ENCODE data around the gene ZBTB8OS.
"Not testable (repeated sequence)": the region's sequence is repeated elsewhere in the genome, so short reads cannot be mapped to it uniquely, and the experiment has no call there.

ZBTB8OS gene

GRCh38 chr1:32647308-32648134 lies 2.8 kb downstream of the ZBTB8OS start:
- DNase-seq = peak; percentile 9 to 31

- DNase-seq = no peak
Measured at GRCh38 chr1:32644426-32644825, 5.9 kb downstream of the ZBTB8OS start.

GRCh38 chr1:32642292-32642827 lies 8.0 kb downstream of the ZBTB8OS start:
- not testable (repeated sequence) for DNase-seq

DNA sequence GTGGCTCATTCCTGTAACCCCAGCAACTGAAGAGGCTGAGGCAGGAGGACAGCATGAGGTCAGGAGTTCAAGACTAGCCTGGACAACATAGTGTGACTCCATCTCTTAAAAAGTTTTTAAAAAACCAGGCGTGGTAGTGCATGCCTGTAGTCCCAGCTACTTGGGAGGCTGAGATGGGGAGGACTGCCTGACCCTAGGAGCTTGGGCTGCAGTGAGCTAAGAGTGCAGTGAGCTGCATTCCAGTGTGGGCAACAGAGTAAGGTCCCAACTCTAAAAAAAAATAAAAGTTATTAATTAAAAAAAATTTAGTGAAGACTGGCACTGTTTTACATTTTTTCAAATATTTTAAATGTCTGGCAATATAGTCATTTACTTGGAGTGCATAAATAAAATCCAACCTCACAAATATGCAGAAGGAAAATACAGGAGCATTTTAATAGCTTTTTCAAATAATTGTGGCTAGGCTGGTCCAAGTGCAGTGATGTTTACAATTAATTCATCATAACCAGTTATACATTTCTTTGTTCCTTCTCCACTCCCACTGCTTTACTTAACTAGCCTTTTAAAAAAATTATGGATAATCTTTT lies 10.8 kb downstream of the ZBTB8OS start:
- DNase-seq = no peak

- no peak for DNase-seq
Measured at GRCh38 chr1:32636914-32637645, 13.3 kb downstream of the ZBTB8OS start.

GRCh38 chr1:32635508-32636277 lies 14.7 kb downstream of the ZBTB8OS start:
- no peak for DNase-seq

GRCh38 chr1:32632829-32633228 lies 17.5 kb downstream of the ZBTB8OS start:
- no peak for DNase-seq

- DNase-seq = not testable (repeated sequence)
Measured at GRCh38 chr1:32630173-32630572, 20.2 kb downstream of the ZBTB8OS start.

DNA sequence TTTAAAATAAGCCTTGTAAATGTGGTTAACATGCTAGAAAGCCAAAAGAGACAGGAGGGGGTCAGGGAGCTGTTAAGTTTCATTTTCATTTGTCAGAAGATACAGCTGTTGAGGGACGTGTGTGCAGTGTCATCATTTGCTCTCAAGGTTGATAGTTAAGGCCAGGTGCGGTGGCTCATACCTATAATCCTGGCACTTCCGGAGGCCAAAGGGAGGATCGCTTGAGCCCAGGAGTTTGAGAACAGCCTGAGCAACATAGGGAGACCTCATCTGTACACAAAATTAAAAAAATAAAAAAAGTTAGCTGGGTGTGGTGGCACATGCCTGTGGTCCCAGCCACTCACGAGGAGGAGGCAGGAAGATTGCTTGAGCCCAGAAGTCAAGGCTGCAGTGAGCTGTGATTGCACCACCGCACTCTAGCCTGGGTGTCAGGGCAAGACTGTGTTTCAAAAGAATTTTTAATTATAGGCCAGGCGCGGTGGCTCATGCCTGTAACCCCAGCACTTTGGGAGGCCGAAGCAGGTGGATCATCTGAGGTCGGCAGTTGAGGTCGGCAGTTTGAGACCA lies 22.7 kb downstream of the ZBTB8OS start:
- DNase-seq = no peak

DNA sequence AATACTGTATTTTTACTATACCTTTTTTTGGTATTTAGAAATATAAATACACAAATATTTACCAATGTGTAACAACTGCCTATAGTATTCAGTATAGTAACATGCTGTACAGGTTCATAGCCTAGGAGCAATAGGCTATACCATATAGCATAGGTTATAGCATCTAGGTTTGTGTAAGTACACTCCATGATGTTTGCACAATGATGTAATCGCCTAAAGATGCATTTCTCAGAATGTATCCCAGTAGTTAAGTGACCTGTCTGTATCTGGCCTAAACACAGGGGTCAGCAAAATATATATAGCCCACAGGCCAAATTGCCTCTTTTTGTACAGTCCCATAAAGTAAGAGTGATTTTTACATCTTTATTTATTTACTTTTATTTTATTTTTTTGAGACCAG lies 24.2 kb downstream of the ZBTB8OS start:
- no peak for DNase-seq

DNA sequence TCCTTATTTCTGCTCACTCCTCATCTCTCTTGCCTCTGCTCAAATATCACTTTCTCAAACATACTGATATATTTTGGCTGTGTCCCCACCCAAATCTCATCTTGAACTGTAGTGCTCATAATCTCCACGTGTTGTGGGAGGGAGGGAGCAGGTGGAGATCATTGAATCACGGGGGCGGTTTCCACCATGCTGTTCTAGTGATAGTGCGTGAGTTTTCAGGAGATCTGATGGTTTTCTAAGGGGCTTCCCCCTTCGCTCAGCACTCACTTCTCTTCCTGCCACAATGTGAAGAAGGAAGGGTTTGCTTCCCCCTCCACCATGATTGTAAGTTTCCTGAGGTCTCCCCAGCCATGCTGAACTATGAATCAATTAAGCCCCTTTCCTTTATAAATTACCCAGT lies 26.6 kb downstream of the ZBTB8OS start:
- peak in 1 of 2 donors; percentile 28 for DNase-seq

- DNase-seq = no peak
Measured at GRCh38 chr1:32622806-32623681, 27.3 kb downstream of the ZBTB8OS start.

DNA sequence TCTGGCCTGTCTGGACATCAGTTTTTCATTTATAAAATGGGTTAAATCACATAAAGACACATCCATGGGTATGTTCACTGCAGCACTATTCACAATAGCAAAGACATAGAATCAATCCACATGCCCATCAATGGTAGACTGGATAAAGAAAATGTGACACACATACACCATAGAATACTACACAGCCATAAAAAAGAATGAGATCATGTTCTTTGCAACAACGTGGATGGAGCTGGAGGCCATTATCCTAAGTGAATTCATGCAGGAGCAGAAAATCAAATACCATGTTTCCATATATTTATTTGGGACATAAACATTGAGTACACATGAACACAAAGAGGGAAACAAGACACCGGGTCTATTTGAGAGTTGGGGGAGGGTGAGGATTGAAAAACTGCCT lies 28.1 kb downstream of the ZBTB8OS start:
- no peak for DNase-seq

GRCh38 chr1:32619701-32620485 lies 30.5 kb downstream of the ZBTB8OS start:
- no peak for DNase-seq

DNA sequence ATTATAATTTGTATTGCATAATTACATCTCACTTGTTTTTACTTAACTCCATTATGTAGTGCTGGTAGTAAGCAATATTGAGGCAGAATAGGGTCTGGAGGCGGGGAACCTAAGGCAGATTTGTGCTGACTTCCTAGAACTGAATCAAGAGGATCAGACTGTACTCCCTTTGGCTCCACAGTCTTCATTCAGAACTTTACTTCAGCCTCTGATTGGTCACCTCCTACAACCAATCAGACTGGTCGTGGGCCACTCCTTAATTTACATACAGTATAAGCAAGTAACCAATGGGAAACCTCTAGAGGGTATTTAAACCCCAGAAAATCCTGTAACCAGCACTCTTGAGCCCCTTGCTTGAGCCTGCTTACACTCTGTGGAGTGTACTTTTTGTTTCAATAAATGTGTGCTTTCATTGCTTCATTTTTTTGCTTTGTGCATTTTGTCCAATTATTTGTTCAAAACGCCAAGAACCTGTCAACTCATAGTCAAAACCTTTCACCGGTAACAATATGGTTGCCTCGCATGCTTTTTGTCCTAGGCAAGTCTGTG lies 31.6 kb downstream of the ZBTB8OS start:
- no peak for DNase-seq

GRCh38 chr1:32613472-32613871 lies 36.9 kb downstream of the ZBTB8OS start:
- DNase-seq = no peak

GRCh38 chr1:32612189-32612881 lies 38.0 kb downstream of the ZBTB8OS start:
- DNase-seq = peak in 1 of 2 donors; percentile 18

GRCh38 chr1:32611859-32612188 lies 38.5 kb downstream of the ZBTB8OS start:
- DNase-seq = no peak

DNA sequence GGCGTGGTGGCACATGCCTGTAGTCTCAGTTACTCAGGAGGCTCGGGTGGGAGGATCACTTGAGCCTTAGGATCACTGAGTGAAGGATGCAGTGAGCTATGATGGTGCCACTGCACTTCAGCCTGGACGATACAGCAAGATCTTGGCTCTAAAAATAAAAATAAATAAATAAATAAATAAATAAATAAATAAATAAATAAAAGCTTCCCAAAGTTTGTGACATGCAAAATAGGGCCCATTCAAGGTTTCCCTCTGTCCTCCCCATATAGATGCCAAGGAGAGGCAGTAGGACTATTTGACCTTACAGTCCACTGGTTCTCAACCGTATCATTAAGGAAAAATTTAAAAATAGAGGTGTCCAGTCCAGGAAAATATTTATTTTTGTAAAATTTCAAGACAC lies 41.2 kb downstream of the ZBTB8OS start:
- no peak for DNase-seq
